ENCODE measurements around the gene EPOP.

Gene EPOP

GRCh38 chr17:38701504-38702165 lies 26.9 kb upstream of the EPOP start:
- DNase-seq (ENCODE audit: low read depth) = peak; percentile 33
- H3K4me3 ChIP-seq (ENCODE audit: control insufficient read depth, low read depth, low read length) = peak overlapping the region; percentile 62
- TF ChIP-seq CTCF (conservative IDR thresholded peaks at IDR 0.05; ENCODE audit: control insufficient read depth, insufficient read depth, low read depth, low read length) = no peak

GRCh38 chr17:38698760-38699159 lies 24.0 kb upstream of the EPOP start:
- TF ChIP-seq CTCF (conservative IDR thresholded peaks at IDR 0.05; ENCODE audit: control insufficient read depth, insufficient read depth, low read depth, low read length) = no peak
- no peak overlapping the region for H3K4me3 ChIP-seq (ENCODE audit: control insufficient read depth, low read depth, low read length)
- DNase-seq (ENCODE audit: low read depth) = no peak

- TF ChIP-seq CTCF (conservative IDR thresholded peaks at IDR 0.05; ENCODE audit: control insufficient read depth, insufficient read depth, low read depth, low read length) = no peak
- DNase-seq (ENCODE audit: low read depth) = no peak
- no peak overlapping the region for H3K4me3 ChIP-seq (ENCODE audit: control insufficient read depth, low read depth, low read length)
Observed at GRCh38 chr17:38697061-38697820, 22.5 kb upstream of the EPOP start.

GRCh38 chr17:38693700-38694329 lies 19.1 kb upstream of the EPOP start:
- no peak overlapping the region for H3K4me3 ChIP-seq (ENCODE audit: control insufficient read depth, low read depth, low read length)
- TF ChIP-seq CTCF (conservative IDR thresholded peaks at IDR 0.05; ENCODE audit: control insufficient read depth, insufficient read depth, low read depth, low read length) = no peak
- peak; percentile 88 for DNase-seq (ENCODE audit: low read depth)

- no peak overlapping the region for H3K4me3 ChIP-seq (ENCODE audit: control insufficient read depth, low read depth, low read length)
- TF ChIP-seq CTCF (conservative IDR thresholded peaks at IDR 0.05; ENCODE audit: control insufficient read depth, insufficient read depth, low read depth, low read length) = no peak
- DNase-seq (ENCODE audit: low read depth) = no peak
Observed at GRCh38 chr17:38691154-38691553, 16.4 kb upstream of the EPOP start.

GRCh38 chr17:38690386-38690785 lies 15.6 kb upstream of the EPOP start:
- no peak overlapping the region for H3K4me3 ChIP-seq (ENCODE audit: control insufficient read depth, low read depth, low read length)
- DNase-seq (ENCODE audit: low read depth) = no peak
- no peak for TF ChIP-seq CTCF (conservative IDR thresholded peaks at IDR 0.05; ENCODE audit: control insufficient read depth, insufficient read depth, low read depth, low read length)
